ENCODE results near the gene TYMS. TPM values are rescaled to one million over a fixed set of nuclear protein-coding genes. Genes with fewer than 3 reads are reported as not detected.

TYMS gene
- total and polyA plus RNA-seq, 10 donors = 4.4 to 24.7 (median 14.4) TPM

- no peak overlapping the region for H3K27ac ChIP-seq
- 66 to 84% (median 70%) methylated on average over 8 of the region's 8 CpGs for WGBS, 5 donors
- TF ChIP-seq CTCF (IDR thresholded peaks at IDR 0.05 in 8 of 11, conservative IDR thresholded peaks at IDR 0.05 in 3 of 11) (no peak), POLR2AphosphoS5 (IDR thresholded peaks at IDR 0.05) (no peak), POLR2A (IDR thresholded peaks at IDR 0.05) (no peak)
- H3K27me3 ChIP-seq (replicated peaks in 1 of 7) = no peaks in the 10 kb centered on the region
- no peak for DNase-seq
- peaks cover 0 to 11% (median 4%) of the 10 kb centered on the region in 6 donors for H3K4me1 ChIP-seq
- no peaks in the 10 kb centered on the region for H3K9me3 ChIP-seq
- intact Hi-C loops (cut with DNase I; ENCODE audit: low total_unique reads) = no loop called here
- no peak overlapping the region for H3K4me3 ChIP-seq
- H3K36me3 ChIP-seq = peaks cover 0 to 72% (median 9%) of the 10 kb centered on the region in 6 donors
Observed at GRCh38 chr18:693466-694187, 36.2 kb downstream of the TYMS start.

GRCh38 chr18:697012-697411 lies 39.6 kb downstream of the TYMS start:
- H3K4me1 ChIP-seq = peaks cover 0 to 11% (median 4%) of the 10 kb centered on the region in 6 donors
- H3K36me3 ChIP-seq = peaks cover 0 to 64% (median 9%) of the 10 kb centered on the region in 6 donors
- 86 to 99% (median 90%) methylated on average over 4 of the region's 4 CpGs for WGBS, 5 donors
- no peak overlapping the region for H3K27ac ChIP-seq
- H3K4me3 ChIP-seq = no peak overlapping the region
- no peak for TF ChIP-seq CTCF (IDR thresholded peaks at IDR 0.05 in 8 of 11, conservative IDR thresholded peaks at IDR 0.05 in 3 of 11)
- intact Hi-C loops (cut with DNase I; ENCODE audit: low total_unique reads) = no loop called here
- no peaks in the 10 kb centered on the region for H3K27me3 ChIP-seq (replicated peaks in 1 of 7)
- no peaks in the 10 kb centered on the region for H3K9me3 ChIP-seq
- no peak for DNase-seq

GRCh38 chr18:697800-698199 lies 40.3 kb downstream of the TYMS start:
- peaks cover 0 to 56% (median 6%) of the 10 kb centered on the region in 6 donors for H3K36me3 ChIP-seq
- H3K27me3 ChIP-seq (replicated peaks in 1 of 7) = no peaks in the 10 kb centered on the region
- intact Hi-C loops (cut with DNase I; ENCODE audit: low total_unique reads) = no loop called here
- no peak for DNase-seq
- WGBS, 5 donors = 81 to 97% (median 87%) methylated on average over 10 of the region's 10 CpGs
- TF ChIP-seq CTCF (IDR thresholded peaks at IDR 0.05 in 8 of 11, conservative IDR thresholded peaks at IDR 0.05 in 3 of 11) = no peak
- TF ChIP-seq POLR2A (IDR thresholded peaks at IDR 0.05) = no peak
- no peak for TF ChIP-seq POLR2AphosphoS5 (IDR thresholded peaks at IDR 0.05)
- H3K9me3 ChIP-seq = no peaks in the 10 kb centered on the region
- no peak overlapping the region for H3K27ac ChIP-seq
- H3K4me3 ChIP-seq = no peak overlapping the region
- H3K4me1 ChIP-seq = peaks cover 0 to 9% (median 3%) of the 10 kb centered on the region in 6 donors

- no peaks in the 10 kb centered on the region for H3K9me3 ChIP-seq
- peaks cover 0 to 61% (median 15%) of the 10 kb centered on the region in 6 donors for H3K36me3 ChIP-seq
- intact Hi-C loops (cut with DNase I; ENCODE audit: low total_unique reads) = no loop called here
- DNase-seq = no peak
- no peaks in the 10 kb centered on the region for H3K27me3 ChIP-seq (replicated peaks in 1 of 7)
- 76 to 87% (median 81%) methylated on average over 8 of the region's 8 CpGs for WGBS, 5 donors
- no peak for TF ChIP-seq POLR2AphosphoS5 (IDR thresholded peaks at IDR 0.05)
- no peak for TF ChIP-seq POLR2A (IDR thresholded peaks at IDR 0.05)
- no peak for TF ChIP-seq CTCF (IDR thresholded peaks at IDR 0.05 in 8 of 11, conservative IDR thresholded peaks at IDR 0.05 in 3 of 11)
- H3K27ac ChIP-seq = no peak overlapping the region
- peaks cover 0 to 3% (median 0%) of the 10 kb centered on the region in 6 donors for H3K4me1 ChIP-seq
- no peak overlapping the region for H3K4me3 ChIP-seq
Observed at GRCh38 chr18:703213-703967, 45.9 kb downstream of the TYMS start.
